Hematopoietic multipotent progenitor cell (in vitro differentiated cells): Measurements from ENCODE around the gene DCAF7. TPM values are rescaled to one million over a fixed set of nuclear protein-coding genes. Genes with fewer than 3 reads are reported as not detected.
A peak's percentile ranks its signal among the peaks of the same experiment; 100 is the strongest.

ENCODE experiments used
- DNase-seq, 3 donors: peaks; one replicate each; pipeline ENCODE4 v3.0.0-alpha.2; 2011 to 2015; ENCODE audit warnings: low read depth in 2 of 3, low spot score in 2 of 3
- total RNA-seq: library from RNA; depleted of rRNA; stranded (reverse); fragments of >200 nt; gene quantifications from one replicate; pipeline ENCODE4 v1.2.3, GENCODE V29; 2012

The DCAF7 gene
- total RNA-seq, 1 donor, result 81.9 TPM

DNA sequence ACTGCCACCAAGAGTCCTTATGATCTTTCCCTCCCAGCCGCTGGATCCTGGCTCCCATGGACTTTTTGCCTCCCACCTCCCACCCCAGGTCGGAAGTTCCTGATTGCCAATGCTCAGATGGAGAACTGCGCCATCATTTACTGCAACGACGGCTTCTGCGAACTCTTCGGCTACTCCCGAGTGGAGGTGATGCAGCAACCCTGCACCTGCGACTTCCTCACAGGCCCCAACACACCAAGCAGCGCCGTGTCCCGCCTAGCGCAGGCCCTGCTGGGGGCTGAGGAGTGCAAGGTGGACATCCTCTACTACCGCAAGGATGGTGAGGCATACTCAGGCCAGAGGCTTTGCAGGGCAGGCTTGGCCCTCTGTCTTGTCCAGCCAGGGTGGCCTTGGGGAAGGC, 26.2 kb upstream of the DCAF7 start:
- no peak for DNase-seq

- DNase-seq, result no peak
Measured at GRCh38 chr17:63525190-63525946, 24.9 kb upstream of the DCAF7 start.

- DNase-seq, result no peak
Measured at GRCh38 chr17:63526861-63527260, 23.4 kb upstream of the DCAF7 start.

GRCh38 chr17:63528183-63528582, 22.1 kb upstream of the DCAF7 start:
- no peak for DNase-seq

GRCh38 chr17:63529711-63530556, 20.3 kb upstream of the DCAF7 start:
- DNase-seq, result no peak

- no peak for DNase-seq
Measured at GRCh38 chr17:63530557-63531021, 19.7 kb upstream of the DCAF7 start.

- no peak for DNase-seq
Measured at GRCh38 chr17:63531022-63531965, 19.0 kb upstream of the DCAF7 start.

GRCh38 chr17:63533433-63534077, 16.7 kb upstream of the DCAF7 start:
- DNase-seq, result no peak

DNA sequence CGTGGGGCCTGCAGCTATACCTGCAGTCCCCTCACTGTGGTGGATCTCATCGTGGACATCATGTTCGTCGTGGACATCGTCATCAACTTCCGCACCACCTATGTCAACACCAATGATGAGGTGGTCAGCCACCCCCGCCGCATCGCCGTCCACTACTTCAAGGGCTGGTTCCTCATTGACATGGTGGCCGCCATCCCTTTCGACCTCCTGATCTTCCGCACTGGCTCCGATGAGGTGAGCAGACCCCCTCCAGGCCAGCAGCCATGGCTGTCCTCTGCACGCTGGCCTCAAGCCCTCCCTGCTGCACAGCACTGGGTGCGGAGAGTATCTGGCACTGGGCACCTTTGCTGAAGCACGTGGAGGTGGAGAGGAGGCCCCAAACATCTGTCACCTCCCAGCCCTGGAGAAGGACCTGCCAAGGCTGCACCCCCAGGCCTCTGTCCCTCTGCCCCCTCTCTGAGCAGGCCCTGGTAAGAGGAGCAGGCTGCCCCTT, 16.2 kb upstream of the DCAF7 start:
- DNase-seq, result no peak

DNA sequence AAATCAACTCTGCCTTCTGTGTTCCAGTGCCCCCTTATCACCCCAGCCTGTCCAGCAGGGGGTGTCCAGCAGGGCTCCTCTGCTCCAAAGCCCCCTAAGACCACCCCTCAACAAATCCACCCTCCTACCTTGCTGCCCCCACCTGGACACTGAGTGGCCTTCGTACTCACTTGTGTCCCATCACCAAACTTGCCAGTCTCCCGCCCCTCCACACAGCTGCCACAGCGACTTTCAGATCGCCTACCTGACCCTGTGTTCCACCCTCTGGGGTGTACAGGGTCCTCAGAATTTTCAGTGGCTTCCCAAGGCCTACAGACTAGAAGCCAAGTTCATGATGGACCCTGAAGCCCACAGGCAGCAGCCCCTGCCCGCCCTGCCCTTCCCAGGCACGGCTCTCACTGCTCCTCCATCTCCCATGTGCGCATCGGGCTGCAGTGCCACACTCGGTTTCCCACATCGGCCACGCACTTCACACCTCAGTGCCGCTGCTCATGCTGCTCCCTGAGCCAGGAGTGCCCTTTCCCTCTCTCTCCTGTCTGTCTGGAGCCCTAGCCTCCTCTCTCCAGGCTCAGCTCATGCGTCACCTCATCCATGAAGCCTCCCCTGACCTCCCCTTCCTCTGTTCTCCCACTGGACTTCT, 15.3 kb upstream of the DCAF7 start:
- DNase-seq, result no peak

- DNase-seq, result no peak
Measured at GRCh38 chr17:63535640-63536039, 14.6 kb upstream of the DCAF7 start.

DNA sequence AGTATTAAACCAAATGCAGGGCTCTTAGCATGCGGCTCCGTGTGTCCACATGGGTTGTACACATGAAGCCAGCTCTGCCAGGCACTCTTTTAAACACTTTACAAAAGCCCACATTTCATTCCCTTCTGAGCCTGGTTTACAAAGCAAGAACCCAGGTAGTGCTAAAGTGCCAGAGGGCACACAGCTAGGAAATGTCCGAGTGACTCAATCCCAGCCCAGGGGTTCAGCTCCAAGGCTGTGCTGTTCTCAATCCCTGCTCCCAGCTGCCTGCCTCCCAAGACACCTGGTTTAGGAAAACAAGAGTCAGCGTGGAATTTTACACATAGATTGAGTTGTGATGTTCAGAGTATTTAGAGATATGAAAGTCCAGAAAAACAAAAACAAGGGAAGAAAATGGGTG, 13.3 kb upstream of the DCAF7 start:
- DNase-seq, result no peak

GRCh38 chr17:63537991-63538692, 12.1 kb upstream of the DCAF7 start:
- DNase-seq, result peak in 1 of 3 donors; percentile 17

DNA sequence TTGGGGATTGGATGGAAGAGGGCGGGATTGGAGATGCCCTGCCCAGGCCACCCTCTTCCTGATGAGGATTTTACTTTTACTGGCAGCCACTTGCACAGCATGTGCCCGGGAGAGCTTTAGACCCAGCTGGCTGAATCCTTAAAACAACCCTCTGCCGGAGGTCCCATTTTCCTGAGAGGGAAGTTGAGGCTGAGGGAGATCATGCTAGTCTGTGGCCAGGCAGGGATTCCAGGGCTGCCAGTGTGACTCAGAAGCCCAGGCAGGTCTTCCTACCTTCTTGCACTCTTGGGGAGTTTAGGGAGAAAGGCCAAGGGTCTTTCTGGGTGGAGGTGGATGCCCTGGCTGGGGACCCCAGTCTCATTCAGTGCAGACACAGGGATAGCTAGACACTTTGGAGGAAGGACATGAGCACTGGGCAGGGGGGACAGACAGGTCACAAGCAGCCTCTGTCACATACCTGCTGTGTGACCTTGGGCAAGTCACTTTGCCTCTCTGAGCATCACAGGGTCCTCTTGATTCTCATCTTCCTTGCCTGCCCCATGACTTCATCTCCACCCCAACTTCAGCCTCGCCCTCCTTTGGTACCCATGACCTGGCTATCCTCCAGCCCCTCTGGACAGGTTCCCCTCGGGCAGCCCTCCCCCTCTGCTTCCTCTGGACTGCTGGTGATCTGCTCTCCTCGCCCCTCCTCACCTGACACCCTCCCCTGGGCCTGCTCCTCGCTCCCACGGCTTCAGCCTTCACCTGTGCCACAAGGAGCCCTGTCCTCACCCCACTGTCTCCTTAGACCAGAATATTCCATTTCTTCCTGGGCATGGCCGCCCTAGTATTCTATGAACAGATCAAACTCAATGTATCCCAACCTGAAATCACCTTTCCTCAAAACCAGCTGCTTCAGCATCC, 11.3 kb upstream of the DCAF7 start:
- DNase-seq, result no peak

GRCh38 chr17:63540590-63540989, 9.7 kb upstream of the DCAF7 start:
- no peak for DNase-seq

DNA sequence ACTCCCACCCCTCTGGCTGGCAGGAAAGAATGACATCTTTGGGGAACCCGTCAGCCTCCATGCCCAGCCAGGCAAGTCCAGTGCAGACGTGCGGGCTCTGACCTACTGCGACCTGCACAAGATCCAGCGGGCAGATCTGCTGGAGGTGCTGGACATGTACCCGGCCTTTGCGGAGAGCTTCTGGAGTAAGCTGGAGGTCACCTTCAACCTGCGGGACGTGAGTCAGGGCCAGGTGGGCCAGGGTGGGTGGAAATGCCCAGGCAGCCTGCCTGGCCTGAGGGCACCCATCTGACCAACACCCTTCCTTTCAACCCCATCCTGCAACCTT, 8.1 kb upstream of the DCAF7 start:
- DNase-seq, result no peak

DNA sequence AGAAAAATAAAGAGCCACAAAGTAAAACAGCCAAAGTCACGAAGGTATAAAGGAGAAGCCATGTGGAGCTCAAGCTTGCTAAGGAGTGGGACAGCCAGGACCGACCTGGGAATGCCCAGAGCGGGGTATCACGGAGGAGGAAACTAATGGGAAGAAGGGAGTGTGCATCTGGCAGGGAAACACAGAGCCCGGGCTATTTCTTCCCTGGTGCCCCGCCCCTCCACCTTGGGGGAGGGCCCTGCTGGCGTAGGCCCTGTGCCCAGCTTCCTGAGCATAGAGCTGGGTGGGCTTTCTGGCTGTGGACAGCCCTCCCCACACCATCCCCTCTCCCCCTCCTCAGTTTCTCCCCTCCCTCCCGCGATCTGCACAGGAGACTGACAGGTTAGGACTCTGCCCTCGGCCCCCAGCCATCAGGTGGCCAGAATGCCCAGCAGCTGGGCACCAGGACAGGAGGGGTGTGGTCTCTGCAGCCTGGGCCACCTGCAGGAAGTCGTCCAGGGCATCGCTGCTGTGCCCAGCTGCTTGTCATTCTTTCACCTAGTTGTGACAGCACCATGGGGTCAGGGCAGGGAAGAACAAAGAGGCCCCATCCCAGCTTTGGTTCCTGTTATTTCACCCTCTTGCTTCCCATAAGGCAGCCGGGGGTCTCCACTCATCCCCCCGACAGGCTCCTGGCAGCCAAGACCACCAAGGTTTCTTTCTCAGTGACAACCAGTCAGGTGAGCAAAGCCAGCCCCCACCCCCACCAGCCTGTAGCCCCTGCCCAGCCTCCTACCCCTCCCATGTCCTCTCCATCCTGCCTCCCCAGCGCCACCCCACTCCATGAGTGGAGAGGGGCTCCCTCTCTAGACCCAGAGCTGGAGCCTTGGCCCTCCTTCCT, 7.1 kb upstream of the DCAF7 start:
- no peak for DNase-seq
